NCI-H128 (cell line): ENCODE results near the gene BMP7.

ENCODE experiments used
- DNase-seq: peaks from one replicate; lab custom pipeline; 2025; ENCODE audit not compliant: unreplicated experiment; lab: John Stamatoyannopoulos, UW

Gene BMP7

DNA sequence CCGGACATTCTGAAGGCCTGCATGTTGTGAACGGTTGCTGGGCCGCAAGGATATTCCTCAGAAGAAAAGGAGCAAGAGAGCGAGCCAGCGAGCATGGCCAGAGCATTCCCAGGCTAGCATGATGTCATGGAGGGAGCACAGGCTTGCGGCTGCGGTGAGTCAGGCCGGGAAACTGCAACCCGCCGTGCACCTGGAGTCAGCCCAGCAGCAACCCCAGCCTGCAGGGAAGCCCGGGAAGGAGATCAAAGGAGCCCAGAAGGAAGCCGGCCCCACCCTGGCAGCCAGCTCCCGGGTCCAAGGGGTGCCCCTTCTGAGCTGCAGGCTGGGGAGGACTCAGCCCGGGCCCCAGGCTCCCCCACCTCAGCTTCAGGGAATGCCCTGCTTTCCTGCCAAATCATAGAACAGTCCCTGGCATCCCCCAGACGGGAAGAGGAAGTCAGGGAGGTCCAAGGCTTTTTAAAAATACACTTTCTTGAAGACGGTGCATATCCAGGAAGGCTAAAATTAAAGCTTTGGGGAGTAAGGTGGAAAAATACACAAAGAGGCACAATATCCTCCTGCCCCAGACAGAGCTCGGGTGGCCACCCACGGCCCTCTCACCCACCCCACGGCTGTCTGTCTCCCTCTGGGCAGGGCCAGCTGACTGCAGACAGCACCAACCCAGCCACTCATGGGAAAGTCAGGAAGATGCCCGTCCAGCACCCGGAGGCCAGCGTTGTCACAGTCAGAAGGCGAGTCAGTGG is 53.7 kb downstream of the BMP7 start:
- DNase-seq: no peak

- DNase-seq: no peak
Observed at GRCh38 chr20:57211908-57212533, 54.4 kb downstream of the BMP7 start.

DNA sequence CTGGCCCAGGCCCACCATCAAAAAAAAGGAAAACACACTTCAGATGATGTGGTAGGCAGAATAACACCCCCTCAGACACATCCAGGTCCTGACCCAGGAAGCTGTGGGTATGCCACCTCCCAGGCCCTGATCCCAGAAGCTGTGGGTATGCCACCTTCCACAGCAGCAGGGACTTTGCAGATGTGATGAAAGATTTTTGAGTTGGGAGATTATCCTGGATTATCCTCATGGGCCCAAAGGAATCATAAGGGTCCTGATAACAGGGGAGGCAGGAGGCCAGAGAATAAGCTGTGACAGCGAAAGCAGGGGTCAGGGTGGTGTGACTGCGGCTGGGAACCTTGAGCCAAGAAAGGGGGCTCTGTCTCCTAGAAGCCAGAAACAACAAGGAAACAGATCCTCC is 55.0 kb downstream of the BMP7 start:
- DNase-seq: no peak

DNA sequence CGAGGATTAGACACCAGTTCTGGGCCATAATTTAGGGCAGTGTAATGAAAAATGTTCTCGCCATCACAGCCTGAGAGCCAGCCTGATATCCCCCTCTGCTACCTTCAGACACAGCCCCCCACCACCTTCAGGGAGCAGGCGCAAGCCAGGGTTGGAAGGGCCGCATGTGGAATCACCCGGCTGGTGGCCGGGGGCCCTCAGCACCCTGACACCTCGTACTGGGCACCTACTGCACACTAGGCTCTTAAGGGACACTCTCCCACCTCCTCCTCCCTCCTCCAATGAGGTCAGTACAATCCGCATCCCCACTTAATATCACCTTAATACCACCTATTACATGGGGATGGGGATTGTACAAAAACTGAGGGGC is 55.5 kb downstream of the BMP7 start:
- DNase-seq: no peak

GRCh38 chr20:57210054-57210910 is 56.2 kb downstream of the BMP7 start:
- no peak for DNase-seq

- DNase-seq: no peak
Observed at GRCh38 chr20:57209413-57209812, 57.0 kb downstream of the BMP7 start.

GRCh38 chr20:57208198-57208597 is 58.2 kb downstream of the BMP7 start:
- no peak for DNase-seq

GRCh38 chr20:57207251-57207650 is 59.2 kb downstream of the BMP7 start:
- no peak for DNase-seq

GRCh38 chr20:57205606-57206219 is 60.7 kb downstream of the BMP7 start:
- DNase-seq: no peak

DNA sequence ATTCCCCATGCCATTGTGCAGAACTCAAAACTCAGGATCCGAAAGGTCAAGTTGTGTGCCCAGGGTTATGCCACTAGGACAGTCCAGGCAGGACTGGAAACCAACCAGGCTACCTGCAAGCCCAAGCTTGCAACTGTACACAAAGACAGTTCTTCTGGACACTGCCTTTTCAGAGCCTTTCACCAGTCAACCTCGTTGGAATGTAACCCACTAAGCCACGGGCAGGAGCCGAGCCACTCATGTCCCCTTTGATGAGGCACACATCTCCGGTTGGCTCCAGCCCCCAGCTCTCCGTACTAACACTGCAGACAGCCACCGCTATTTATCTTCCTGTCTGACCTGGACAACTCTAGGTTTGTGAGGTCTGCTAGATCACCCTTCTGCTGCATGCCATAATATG is 62.5 kb downstream of the BMP7 start:
- no peak for DNase-seq

GRCh38 chr20:57203204-57203603 is 63.2 kb downstream of the BMP7 start:
- DNase-seq: no peak

GRCh38 chr20:57202309-57202708 is 64.1 kb downstream of the BMP7 start:
- DNase-seq: no peak

- no peak for DNase-seq
Observed at GRCh38 chr20:57200882-57201695, 65.4 kb downstream of the BMP7 start.

DNA sequence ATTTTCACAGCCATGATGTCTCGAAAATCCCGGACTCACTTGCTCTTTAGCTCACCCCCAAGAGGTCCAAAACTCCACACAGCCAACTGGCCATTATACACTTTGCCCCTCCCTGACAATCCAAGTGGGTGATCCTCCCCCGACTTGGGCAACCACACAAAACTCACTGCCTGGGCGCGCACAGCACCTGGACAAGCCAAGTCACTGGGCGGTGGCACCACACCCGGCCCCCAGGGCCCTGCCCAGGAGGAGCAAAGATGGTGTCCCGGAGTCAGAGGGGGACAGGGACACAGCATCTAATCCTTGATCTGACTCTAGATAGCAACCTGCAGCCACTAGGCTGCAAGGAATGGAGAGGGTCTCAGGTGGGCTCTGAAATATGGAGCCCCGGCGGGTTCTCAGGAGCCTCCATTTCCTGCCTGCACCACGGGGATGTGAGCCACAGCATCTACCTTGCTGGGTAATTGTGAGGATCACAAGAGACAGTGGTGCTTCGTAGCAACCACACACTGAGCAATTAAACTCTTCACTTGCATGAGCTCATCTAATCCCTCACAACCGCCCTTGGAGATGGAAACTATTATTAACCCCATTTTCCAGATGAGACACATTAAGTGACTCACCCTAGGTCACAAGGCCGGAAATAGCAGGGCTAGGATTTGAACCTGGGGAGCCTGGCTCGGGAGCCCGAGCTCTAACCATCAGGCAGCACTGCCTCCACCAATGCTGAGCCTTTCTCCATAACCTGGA is 66.6 kb downstream of the BMP7 start:
- no peak for DNase-seq

DNA sequence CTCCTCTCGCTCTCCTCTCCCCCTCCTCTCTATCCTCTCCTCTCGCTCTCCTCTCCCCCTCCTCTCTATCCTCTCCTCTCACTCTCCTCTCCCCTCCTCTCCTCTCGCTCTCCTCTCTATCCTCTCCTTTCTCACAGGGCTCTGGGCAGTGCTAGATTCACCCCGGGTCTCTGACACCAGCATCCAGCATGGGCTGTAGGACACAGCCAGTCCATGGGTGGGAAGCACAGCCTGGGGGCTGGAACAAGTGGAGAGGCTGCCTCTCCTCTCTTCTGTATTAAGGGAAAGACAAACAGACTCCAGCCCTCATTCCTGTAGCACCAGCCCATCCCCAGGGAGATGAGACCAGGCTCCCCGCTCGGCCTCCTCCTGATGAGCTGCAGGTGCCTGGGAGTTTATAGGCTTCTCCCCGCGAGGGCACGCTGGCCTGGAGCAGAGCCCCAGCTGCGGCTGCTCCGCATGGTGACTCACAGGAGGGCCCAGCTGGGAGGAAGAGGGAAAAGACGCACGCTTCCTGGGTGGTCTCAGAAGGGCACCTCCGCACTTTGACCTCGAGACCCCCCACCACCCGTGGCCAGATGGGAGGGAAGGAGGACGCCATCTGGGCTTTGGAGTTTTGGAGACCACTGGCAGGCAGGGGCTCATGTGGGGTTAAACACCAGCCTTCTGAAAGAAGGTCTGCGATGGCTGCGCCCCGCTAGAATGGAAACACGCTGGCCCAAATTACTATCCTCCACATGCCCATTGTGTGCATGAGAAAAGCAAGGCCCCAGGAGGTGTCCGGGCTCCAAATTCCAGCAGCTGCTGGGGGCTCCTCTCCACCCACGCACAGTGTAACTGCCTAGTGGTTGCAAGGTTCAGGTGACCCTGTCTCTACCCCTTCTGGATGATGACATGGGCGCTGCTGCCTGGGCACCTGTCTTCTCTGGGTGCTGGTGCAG is 68.0 kb downstream of the BMP7 start:
- DNase-seq: no peak

DNA sequence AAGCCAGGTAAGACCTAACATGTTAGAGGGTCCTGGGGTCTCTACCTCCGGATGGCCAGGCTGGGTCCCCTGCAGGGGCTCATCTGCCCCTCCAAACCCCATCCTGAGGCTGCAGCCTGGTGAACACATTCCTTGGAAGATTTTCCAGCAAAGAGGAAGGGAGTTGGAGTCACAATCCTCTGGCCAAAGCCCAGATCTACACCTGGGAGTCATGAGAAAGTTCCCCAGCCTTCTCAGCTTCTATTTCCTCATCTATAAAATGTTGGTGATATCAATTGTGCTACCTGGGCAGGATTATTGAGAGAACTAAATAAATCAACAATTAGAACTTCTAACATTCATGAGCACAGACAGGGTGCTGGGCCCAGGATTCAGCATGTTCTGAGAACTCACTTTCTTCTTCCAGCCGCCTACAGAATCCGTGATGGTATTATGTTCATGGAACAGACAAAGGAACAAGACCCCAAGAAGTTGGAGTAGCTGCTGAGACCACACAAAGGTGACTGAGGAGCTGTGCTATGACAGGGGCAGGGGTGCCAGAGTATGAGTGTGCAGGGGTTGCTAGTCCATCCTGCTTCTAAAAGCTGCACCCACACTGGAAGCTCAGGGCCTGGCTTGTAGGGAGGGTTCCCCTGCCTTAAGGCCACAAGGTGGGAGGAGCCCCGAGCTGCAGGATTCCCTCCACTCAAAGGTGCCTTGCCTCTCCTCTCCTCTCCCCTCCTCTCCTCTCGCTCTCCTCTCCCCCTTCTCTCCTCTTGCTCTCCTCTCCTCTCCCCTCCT is 68.9 kb downstream of the BMP7 start:
- no peak for DNase-seq

DNA sequence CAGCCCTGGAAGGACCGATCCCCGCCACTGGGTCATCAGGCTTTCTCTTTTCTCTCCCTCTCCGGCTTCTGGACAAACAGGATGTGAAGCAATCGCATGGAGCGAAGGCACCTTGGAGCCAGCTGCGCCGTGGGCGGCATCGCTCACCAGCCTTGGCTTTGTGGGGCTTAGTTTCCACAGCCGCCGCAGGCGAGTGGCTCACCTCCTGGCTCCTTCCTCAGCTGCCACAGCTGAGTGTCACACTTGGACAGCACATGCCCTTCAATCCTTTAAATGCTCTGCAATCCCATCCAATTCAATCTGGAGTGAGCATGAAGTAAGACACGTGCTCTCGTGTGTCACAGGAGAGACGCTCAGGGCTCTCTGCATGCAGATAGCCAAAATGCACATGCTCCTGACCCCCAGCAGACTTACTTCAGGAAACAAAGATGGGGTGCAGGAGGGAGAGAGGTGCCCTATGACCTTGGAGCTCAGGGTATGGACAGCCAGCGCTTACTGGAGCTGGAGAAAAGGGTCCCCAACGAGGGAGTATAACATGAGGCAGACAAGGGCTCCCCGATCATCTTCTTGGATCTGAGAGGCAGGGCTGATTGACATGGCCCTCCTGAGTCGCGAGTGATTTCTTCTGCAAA is 70.9 kb downstream of the BMP7 start:
- no peak for DNase-seq

DNA sequence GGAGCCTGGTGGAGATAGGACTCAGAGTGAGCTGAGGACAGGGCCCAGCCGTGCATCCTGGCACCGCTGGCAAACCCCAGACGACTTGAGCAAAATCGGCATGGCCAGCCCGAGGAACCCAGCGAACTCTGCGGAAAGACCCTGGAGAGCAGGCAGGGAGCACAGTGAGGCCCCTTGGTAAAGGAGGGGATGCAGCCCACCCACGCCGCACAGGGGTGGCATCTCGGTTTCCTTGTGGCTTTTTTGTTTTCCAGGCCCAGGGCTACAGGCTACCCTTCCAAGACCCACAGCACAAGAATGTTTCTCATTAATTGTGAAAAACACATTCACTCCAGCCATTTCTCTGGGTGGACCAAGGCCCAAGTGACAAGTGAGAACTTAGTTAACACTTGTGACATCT is 71.4 kb downstream of the BMP7 start:
- DNase-seq: no peak
